Right lobe of liver (tissue), 6 donors: ENCODE results near the gene MTA1. TPM values are rescaled to one million over a fixed set of nuclear protein-coding genes. Genes with fewer than 3 reads are reported as not detected.

ENCODE experiments used
- ATAC-seq, 4 donors: fragments of 200-7000 bp; cut with Tn5 transposase; one replicate each; pipeline ENCODE4 v1.9.1; 2020; ENCODE audit warnings: mild to moderate bottlenecking in 4 of 4, moderate library complexity in 4 of 4
- DNase-seq, 3 donors: peaks; one replicate each; pipeline ENCODE4 v3.0.0-alpha.2; 2020
- H3K27ac ChIP-seq, 3 donors: fragments of 200-600 bp; one replicate each; pipeline ENCODE4 v1.8.0; 2022
- H3K27me3 ChIP-seq, 2 donors: fragments of 200-600 bp; one replicate each; pipeline ENCODE4 v1.8.0; 2022
- H3K36me3 ChIP-seq, 4 donors: fragments of 200-600 bp; sonication (generic) in 1 of 4; one replicate each; pipeline versions ENCODE4 v1.5.1 to v1.8.0; 2017 to 2022; ENCODE audit warnings: control low read depth in 1 of 4
- H3K4me1 ChIP-seq, 4 donors: fragments of 200-600 bp; sonication (generic) in 1 of 4; one replicate each; pipeline versions ENCODE4 v1.5.1 to v1.8.0; 2017 to 2022; ENCODE audit warnings: control low read depth in 1 of 4
- H3K4me3 ChIP-seq, 3 donors: fragments of 200-600 bp; one replicate each; pipeline ENCODE4 v1.8.0; 2022
- H3K9me3 ChIP-seq, 4 donors: fragments of 200-600 bp; sonication (generic) in 1 of 4; one replicate each; pipeline versions ENCODE4 v1.5.1 to v1.8.0; 2017 to 2022; ENCODE audit warnings: control low read depth in 1 of 4
- POLR2A ChIP-seq: fragments of 450-650 bp; IDR thresholded peaks from one replicate; pipeline ENCODE4 v1.6.1; 2017; ENCODE audit warnings: antibody characterized with exemption, mild to moderate bottlenecking
- WGBS: methylation state at CpG from one replicate; pipeline ENCODE4 v1.1.6; 2018; ENCODE audit warnings: low coverage, low lambda C conversion rate; ENCODE audit not compliant: insufficient coverage; ENCODE audit errors: missing lambda C conversion rate; 5-methylcytosine and 5-hydroxymethylcytosine counted together
- intact Hi-C, 2 donors: fragments of 100-400 bp; cut with DNase I; formaldehyde crosslinking; loops; one replicate each; pipeline versions ENCODE4 v1.11.2 to v1.14.1; 2022
- total RNA-seq, 6 experiments: library from RNA; depleted of rRNA in 2 of 6; stranded (reverse); fragments of >200 nt in 2 of 6; fragmentation: NEBNext Ultra II Directional in 3 of 6; extraction: Animal tissue kit (Norgen Biotek cat#: 25700) in 3 of 6; gene quantifications; one replicate each; pipeline versions ENCODE4 v1.1.0 to v1.2.4, GENCODE V29; 2016 to 2023
- TF ChIP-seq, protein P1 (sequence below), 4 donors: fragments of 200-600 bp in 3 of 4; fragments of 450-650 bp in 1 of 4; IDR thresholded peaks; one replicate each; pipeline versions ENCODE4 v1.5.1 to v1.8.0; 2016 to 2022; ENCODE audit warnings: antibody characterized with exemption in 4 of 4, mild to moderate bottlenecking in 2 of 4
- donor health status: DM: no; HTN: yes; CAD: no.
- donor health status: DM: no; HTN: no; CAD: no.
- donor health status: DM: no; HTN: no; CAD: no.
- donor health status: DM: no; HTN: yes; CAD: no.
- donor health status: DM: no; HTN: yes; CAD: no.

The MTA1 gene
- total RNA-seq, 6 experiments from 2014 or later = 18.6 to 45.1 (median 29.2) TPM

DNA sequence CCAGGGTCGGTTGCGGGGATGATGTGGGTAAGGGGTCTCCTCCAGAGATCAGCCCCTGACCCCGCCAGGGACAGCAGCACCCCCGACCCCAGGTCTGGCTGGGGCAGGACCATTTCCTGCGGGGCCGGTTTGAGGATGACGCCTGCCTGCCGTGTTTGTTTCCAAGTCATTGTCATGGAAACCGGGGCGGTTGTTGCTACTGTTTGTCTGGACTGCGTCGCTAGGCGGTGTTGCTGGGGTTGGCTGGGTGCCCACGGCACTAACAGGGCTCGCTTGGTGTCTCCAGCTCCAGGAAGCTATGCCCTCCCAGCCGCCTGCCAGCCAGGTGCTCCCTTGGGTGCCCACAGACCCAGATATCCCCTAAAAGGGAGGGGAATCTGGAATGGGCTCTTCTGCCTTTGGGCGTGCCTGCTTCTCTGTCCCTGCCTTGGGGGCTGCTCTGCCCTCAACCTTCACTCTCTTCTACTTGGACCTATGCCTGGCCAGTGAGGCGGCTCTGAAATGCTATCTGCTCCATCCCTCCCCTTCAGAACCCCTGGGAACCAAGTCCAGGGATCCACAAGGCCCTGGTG is 62.3 kb downstream of the MTA1 start:
- DNase-seq = peak; percentile 94 to 95 (median 95)
- Histone ChIP-seq H3K4me3 (no peak overlapping the region), H3K27me3 (no peaks in the 10 kb centered on the region), H3K4me1 (peaks cover 0 to 23% (median 14%) of the 10 kb centered on the region in 4 donors), H3K9me3 (no peaks in the 10 kb centered on the region), H3K36me3 (no peaks in the 10 kb centered on the region), H3K27ac (peak overlapping the region; percentile 67 to 89 (median 72))
- TF ChIP-seq, protein P1, sequence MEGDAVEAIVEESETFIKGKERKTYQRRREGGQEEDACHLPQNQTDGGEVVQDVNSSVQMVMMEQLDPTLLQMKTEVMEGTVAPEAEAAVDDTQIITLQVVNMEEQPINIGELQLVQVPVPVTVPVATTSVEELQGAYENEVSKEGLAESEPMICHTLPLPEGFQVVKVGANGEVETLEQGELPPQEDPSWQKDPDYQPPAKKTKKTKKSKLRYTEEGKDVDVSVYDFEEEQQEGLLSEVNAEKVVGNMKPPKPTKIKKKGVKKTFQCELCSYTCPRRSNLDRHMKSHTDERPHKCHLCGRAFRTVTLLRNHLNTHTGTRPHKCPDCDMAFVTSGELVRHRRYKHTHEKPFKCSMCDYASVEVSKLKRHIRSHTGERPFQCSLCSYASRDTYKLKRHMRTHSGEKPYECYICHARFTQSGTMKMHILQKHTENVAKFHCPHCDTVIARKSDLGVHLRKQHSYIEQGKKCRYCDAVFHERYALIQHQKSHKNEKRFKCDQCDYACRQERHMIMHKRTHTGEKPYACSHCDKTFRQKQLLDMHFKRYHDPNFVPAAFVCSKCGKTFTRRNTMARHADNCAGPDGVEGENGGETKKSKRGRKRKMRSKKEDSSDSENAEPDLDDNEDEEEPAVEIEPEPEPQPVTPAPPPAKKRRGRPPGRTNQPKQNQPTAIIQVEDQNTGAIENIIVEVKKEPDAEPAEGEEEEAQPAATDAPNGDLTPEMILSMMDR (IDR thresholded peaks at IDR 0.05) = peak; percentile 13 to 33 (median 20)
- TF ChIP-seq POLR2A = no peak
- intact Hi-C loops = no loop called here
- WGBS = 0% methylated on average over 2 of the region's 18 CpGs
- ATAC-seq = peak; percentile 60 to 77 (median 70)

DNA sequence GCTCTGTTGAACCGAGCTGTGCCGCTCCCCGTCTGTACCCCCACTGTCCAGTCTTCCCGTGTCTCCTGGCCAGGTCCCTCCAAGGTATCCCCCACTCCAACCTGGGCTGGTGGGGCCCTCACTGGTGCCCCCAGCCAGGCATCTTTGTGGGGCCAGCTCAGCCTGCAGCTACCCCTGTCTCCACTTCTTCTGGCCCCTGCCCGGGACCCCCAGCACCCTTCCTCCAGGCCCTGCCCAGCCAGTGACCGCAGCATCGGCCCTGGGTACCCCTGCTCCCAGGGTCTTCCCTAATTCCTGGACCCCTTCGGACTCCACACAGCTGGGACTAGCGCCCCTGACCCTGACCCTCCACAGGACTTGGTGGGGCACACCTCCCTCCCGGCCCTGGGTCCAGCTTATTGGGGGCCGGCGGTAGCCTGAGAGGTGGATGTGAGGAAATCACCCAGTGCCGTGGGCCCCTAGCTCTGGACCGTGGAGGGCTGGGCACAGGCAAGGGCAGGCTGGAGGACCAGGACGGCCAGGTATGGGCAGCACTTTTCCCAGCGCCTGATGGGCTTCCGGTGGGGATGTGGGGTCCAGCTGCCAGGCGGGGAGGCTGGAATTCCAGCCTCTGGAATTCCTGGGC is 63.0 kb downstream of the MTA1 start:
- peaks cover 0 to 20% (median 10%) of the 10 kb centered on the region in 4 donors for H3K4me1 ChIP-seq
- intact Hi-C loops = no loop called here
- H3K36me3 ChIP-seq = no peaks in the 10 kb centered on the region
- no peak for DNase-seq
- peak overlapping the region; percentile 39 to 89 (median 72) for H3K27ac ChIP-seq
- no peak overlapping the region for H3K4me3 ChIP-seq
- no peaks in the 10 kb centered on the region for H3K27me3 ChIP-seq
- 45% methylated on average over 5 of the region's 18 CpGs for WGBS
- no peaks in the 10 kb centered on the region for H3K9me3 ChIP-seq
- ATAC-seq = no peak
- TF ChIP-seq, protein P1 (IDR thresholded peaks at IDR 0.05) = no peak

DNA sequence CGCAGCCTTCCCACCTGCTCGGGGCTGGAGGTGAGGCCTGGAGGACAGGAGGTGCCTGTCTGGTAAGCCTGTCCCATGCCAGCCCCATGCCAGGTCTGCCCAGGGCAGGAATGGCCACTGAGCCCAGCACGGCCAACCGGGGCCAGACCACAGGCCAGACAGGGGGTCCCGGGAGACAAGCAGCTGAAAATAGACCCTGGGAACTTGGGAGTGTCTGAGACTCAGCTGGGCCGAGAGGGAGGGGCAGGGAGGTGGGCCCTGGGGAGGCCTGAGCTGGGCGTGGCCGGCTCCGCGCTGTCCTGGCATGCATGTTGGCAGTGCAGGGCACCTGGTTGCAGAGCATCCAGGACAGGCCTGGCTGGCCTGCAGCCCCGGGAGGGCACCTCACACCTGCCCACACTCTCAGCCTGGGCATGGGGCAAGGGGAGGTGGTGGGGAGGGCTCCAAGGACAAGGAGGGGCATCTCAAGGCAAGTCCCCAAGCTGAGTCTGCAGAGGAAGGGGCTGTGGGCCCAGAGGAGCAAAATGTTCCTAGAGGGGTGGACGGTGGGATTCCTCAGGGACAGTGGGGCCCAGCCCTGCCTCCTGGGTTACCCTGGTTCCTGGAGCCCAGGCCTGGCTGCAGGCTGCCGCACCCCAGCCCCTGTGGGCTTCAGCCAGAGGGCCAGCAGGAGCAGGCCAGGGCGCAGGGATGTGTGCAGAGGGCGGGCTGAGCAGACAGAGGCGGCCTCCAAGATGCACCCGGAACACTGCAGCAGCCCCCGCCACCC is 63.9 kb downstream of the MTA1 start:
- Histone ChIP-seq H3K27ac (no peak overlapping the region), H3K4me1 (peaks cover 0 to 23% (median 10%) of the 10 kb centered on the region in 4 donors), H3K36me3 (no peaks in the 10 kb centered on the region), H3K4me3 (no peak overlapping the region), H3K27me3 (no peaks in the 10 kb centered on the region), H3K9me3 (no peaks in the 10 kb centered on the region)
- DNase-seq = no peak
- TF ChIP-seq POLR2A = no peak
- TF ChIP-seq, protein P1 (IDR thresholded peaks at IDR 0.05) = no peak
- ATAC-seq = no peak
- intact Hi-C loops = no loop called here
- no CpG with 5 or more reads among the region's 18 CpGs for WGBS

DNA sequence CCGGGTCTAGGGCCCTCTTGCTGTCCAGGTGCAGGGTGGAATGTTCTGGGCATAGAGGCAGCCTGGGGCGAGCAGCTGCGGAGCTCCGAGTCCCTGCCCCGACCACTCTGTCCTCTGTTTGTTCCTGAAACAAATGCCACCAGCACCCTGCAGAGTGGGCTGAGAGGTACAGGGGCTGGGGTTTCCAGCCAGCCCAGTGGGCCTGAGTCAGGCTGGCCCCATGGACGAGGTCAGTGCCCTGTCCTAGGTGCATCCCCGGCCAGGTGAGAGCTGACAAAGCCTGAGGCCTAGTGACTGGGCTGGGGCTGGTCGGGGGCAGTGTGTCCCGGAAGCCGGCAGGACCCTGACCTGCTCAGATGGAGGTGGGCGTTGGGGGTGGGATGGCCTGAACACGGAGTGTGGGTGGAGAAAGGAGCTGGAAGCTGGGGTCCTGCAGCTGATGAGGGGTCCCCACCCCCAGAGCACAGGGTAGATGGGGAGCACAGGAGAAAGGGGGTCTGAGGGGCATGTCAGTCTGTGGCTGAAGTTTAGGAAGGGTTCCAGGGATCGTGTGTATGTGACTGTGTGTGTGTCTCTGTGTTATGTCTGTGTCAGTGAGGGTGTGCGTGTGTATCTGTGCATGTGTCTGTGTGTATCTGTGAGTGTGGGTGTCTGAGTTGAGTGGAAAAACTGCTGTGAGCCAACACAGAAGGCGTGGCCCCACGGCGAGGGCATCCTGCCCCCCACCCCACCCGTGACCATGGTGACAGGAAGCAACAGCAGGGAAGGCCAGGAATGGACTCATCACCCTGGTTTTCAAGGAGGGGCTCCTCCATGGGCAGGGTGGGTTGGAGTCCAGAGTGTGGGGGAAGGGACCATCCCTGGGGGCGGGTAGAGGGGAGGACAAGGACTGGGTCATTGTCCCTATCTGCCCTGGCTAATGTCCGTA is 64.7 kb downstream of the MTA1 start:
- Histone ChIP-seq H3K4me3 (no peak overlapping the region), H3K27ac (no peak overlapping the region), H3K4me1 (peaks cover 0 to 23% (median 10%) of the 10 kb centered on the region in 4 donors), H3K27me3 (no peaks in the 10 kb centered on the region), H3K36me3 (no peaks in the 10 kb centered on the region), H3K9me3 (no peaks in the 10 kb centered on the region)
- DNase-seq (no peak), ATAC-seq (no peak)
- no peak for TF ChIP-seq POLR2A
- TF ChIP-seq, protein P1 (IDR thresholded peaks at IDR 0.05) = no peak
- 50% methylated on average over 12 of the region's 20 CpGs for WGBS
- intact Hi-C loops = no loop called here
